Activated CD4-positive, alpha-beta memory T cell treated with anti-CD3 and anti-CD28 coated beads, Interleukin-2, amount 10 ng/mL, durations not matched to agents 7 days and 5 days (primary cell): Measurements from ENCODE around the gene C1RL. TPM values are rescaled to one million over a fixed set of nuclear protein-coding genes. Genes with fewer than 3 reads are reported as not detected.

Experiments used
- CTCF ChIA-PET: fragments of 350-600 bp; sonication (Branson Sonifier 250); formaldehyde crosslinking; loops from one replicate; lab custom pipeline; 2021; ENCODE audit warnings: antibody characterized with exemption, inconsistent platforms; lab: Charles Lee
- POLR2A ChIA-PET: fragments of 350-600 bp; sonication (Branson Sonifier 250); formaldehyde crosslinking; loops from one replicate; lab custom pipeline; 2021; ENCODE audit warnings: antibody characterized with exemption; lab: Charles Lee
- DNase-seq: peaks from one replicate; pipeline ENCODE4 v3.0.0-alpha.2; 2020
- H3K27ac Mint-ChIP-seq: one replicate; pipeline ENCODE4 v1.8.0; 2021; ENCODE audit warnings: mild to moderate bottlenecking, mixed read lengths
- H3K27me3 Mint-ChIP-seq: one replicate; pipeline ENCODE4 v1.8.0; 2021; ENCODE audit warnings: mixed read lengths
- H3K36me3 Mint-ChIP-seq: one replicate; pipeline ENCODE4 v1.8.0; 2021; ENCODE audit warnings: low read depth, mixed read lengths
- H3K4me1 Mint-ChIP-seq: one replicate; pipeline ENCODE4 v1.8.0; 2021; ENCODE audit warnings: mixed read lengths
- H3K4me3 Mint-ChIP-seq: one replicate; pipeline ENCODE4 v1.8.0; 2021; ENCODE audit warnings: mild to moderate bottlenecking, mixed read lengths
- H3K9me3 Mint-ChIP-seq: one replicate; pipeline ENCODE4 v1.8.0; 2021; ENCODE audit warnings: mixed read lengths
- total RNA-seq, 2 experiments: library from RNA; stranded (reverse); gene quantifications; one replicate each; pipeline ENCODE4 v1.2.3, GENCODE V29; 2021

C1RL gene
- total RNA-seq, 2 experiments from 2014 or later = 26.5 to 28.8 TPM

DNA sequence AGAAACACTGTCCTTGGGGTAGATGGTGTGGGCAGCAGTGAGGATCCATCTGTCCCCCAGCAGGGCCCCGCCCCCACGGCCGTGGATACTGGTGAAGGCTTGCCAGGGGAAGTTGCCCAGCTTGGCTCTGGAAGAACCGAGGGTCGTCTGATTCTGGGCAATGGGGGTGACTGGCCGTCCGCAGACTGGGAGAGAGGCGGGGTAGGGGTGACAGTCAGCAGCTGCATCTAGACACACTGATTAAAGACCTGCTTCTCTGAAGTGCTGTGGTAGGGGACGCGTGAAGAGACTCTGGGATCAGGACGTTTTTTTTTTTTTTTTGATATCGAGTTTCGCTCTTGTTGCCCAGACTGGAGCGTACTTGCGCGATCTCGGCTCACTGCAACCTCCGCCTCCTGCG lies 12.0 kb downstream of the C1RL start:
- ChIA-PET CTCF (interaction anchor here (5.0 kb wide), 1 partner anchor 11 kb away, joined by 35 read pairs; the partner anchor contains the start of gene C1RL), POLR2A (interaction anchor here (0.7 kb wide), 1 partner anchor 224 kb away, joined by 4 read pairs; the partner anchor contains the start of gene SPSB2)
- Mint-ChIP-seq H3K27me3 (peaks cover 3% of the 10 kb centered on the region), H3K4me3 (no peak overlapping the region), H3K9me3 (no peaks in the 10 kb centered on the region), H3K36me3 (peaks cover 24% of the 10 kb centered on the region), H3K4me1 (peaks cover 7% of the 10 kb centered on the region), H3K27ac (no peak overlapping the region)
- DNase-seq = no peak

- no peaks in the 10 kb centered on the region for H3K9me3 Mint-ChIP-seq
- no peak overlapping the region for H3K4me3 Mint-ChIP-seq
- ChIA-PET POLR2A (interaction anchor here (1.3 to 1.4 kb wide), 3 partner anchors 12 to 228 kb away, joined by 3 to 5 read pairs (median 3); partner anchors contain the start of gene TPI1), CTCF (interaction anchor here (1.5 to 5.0 kb wide), 2 partner anchors 12 to 17 kb away, joined by 5 to 35 read pairs; partner anchors contain the start of gene C1RL)
- peaks cover 8% of the 10 kb centered on the region for H3K4me1 Mint-ChIP-seq
- H3K36me3 Mint-ChIP-seq = peaks cover 20% of the 10 kb centered on the region
- peaks cover 3% of the 10 kb centered on the region for H3K27me3 Mint-ChIP-seq
- no peak for DNase-seq
- H3K27ac Mint-ChIP-seq = no peak overlapping the region
Observed at GRCh38 chr12:7096006-7096932, 12.7 kb downstream of the C1RL start.

DNA sequence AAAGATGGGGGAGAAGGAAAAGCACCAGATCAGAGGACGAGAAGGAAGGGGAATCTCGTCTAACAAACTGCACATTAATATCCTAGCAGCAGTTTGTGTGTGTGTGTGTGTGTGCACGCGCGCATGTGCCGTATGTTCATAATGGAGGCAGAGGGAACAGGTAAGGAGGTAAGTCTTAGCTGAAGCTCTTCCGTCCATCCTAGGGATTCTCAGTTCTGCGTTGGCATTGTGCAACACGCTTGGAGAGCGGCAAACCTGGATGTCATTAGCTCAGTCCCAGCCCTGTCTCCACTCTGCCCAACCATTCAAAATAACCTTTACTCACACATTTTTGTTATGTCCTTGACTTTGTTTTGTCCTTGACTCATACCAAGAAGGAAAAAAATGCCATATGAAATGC lies 15.1 kb downstream of the C1RL start:
- no peak for DNase-seq
- POLR2A ChIA-PET = interaction anchor here (0.7 to 3.9 kb wide), 4 partner anchors 15 to 150 kb away, joined by 3 to 20 read pairs (median 3); partner anchors contain the start of genes C12orf57, C1RL and RNU7-1
- Mint-ChIP-seq H3K4me1 (peaks cover 8% of the 10 kb centered on the region), H3K9me3 (no peaks in the 10 kb centered on the region), H3K36me3 (peaks cover 12% of the 10 kb centered on the region), H3K4me3 (no peak overlapping the region), H3K27me3 (peaks cover 5% of the 10 kb centered on the region), H3K27ac (no peak overlapping the region)
- CTCF ChIA-PET = interaction anchor here (0.7 to 5.0 kb wide), 7 partner anchors 14 to 168 kb away, joined by 3 to 35 read pairs (median 4); partner anchors contain the start of genes C1RL and LPCAT3

- H3K4me1 Mint-ChIP-seq = peaks cover 8% of the 10 kb centered on the region
- peaks cover 6% of the 10 kb centered on the region for H3K27me3 Mint-ChIP-seq
- no peak overlapping the region for H3K27ac Mint-ChIP-seq
- ChIA-PET CTCF (interaction anchor here (0.9 to 5.0 kb wide), 6 partner anchors 15 to 168 kb away, joined by 3 to 35 read pairs (median 4); partner anchors contain the start of genes C1RL and LPCAT3), POLR2A (interaction anchor here (0.9 to 3.9 kb wide), 4 partner anchors 15 to 150 kb away, joined by 3 to 20 read pairs (median 3); partner anchors contain the start of genes C12orf57, C1RL and RNU7-1)
- DNase-seq = no peak
- no peaks in the 10 kb centered on the region for H3K9me3 Mint-ChIP-seq
- no peak overlapping the region for H3K4me3 Mint-ChIP-seq
- peaks cover 9% of the 10 kb centered on the region for H3K36me3 Mint-ChIP-seq
Observed at GRCh38 chr12:7093486-7093885, 15.5 kb downstream of the C1RL start.

- POLR2A ChIA-PET = interaction anchor here (0.8 to 3.9 kb wide), 3 partner anchors 16 to 149 kb away, joined by 3 to 20 read pairs (median 3); partner anchors contain the start of genes C12orf57, C1RL and RNU7-1
- no peaks in the 10 kb centered on the region for H3K9me3 Mint-ChIP-seq
- DNase-seq = no peak
- H3K27me3 Mint-ChIP-seq = peaks cover 6% of the 10 kb centered on the region
- CTCF ChIA-PET = interaction anchor here (0.8 to 5.0 kb wide), 8 partner anchors 9 to 168 kb away, joined by 3 to 35 read pairs (median 4); partner anchors contain the start of genes C12orf57, C1RL, LPCAT3 and RNU7-1
- no peak overlapping the region for H3K27ac Mint-ChIP-seq
- H3K36me3 Mint-ChIP-seq = peaks cover 4% of the 10 kb centered on the region
- H3K4me1 Mint-ChIP-seq = peaks cover 8% of the 10 kb centered on the region
- no peak overlapping the region for H3K4me3 Mint-ChIP-seq
Observed at GRCh38 chr12:7092986-7093460, 16.0 kb downstream of the C1RL start.

- no peak within 1 kb of the TSS for H3K27ac Mint-ChIP-seq
- peak; percentile 75 for DNase-seq
- peaks cover 8% of the 10 kb centered on the region for H3K4me1 Mint-ChIP-seq
- ChIA-PET CTCF (interaction anchor here (0.8 to 5.0 kb wide), 7 partner anchors 10 to 155 kb away, joined by 3 to 35 read pairs (median 3); partner anchors contain the start of genes C12orf57, C1RL, LPCAT3 and RNU7-1), POLR2A (interaction anchor here (0.8 to 3.9 kb wide), 3 partner anchors 16 to 149 kb away, joined by 3 to 20 read pairs (median 3); partner anchors contain the start of genes C12orf57, C1RL and RNU7-1)
- H3K36me3 Mint-ChIP-seq = peaks cover under 1% of the 10 kb centered on the region
- H3K4me3 Mint-ChIP-seq = peak within 1 kb of the TSS; percentile 71
- H3K9me3 Mint-ChIP-seq = no peaks in the 10 kb centered on the region
- peaks cover 6% of the 10 kb centered on the region for H3K27me3 Mint-ChIP-seq
Observed at GRCh38 chr12:7092229-7092985, 16.6 kb downstream of the C1RL start, which contains the start of gene C1R. Gene C1R, minus strand, starts transcription at chr12:7092445. Its CDS starts 57 bp downstream, at chr12:7092388.

- POLR2A ChIA-PET = interaction anchor here (1.0 to 4.5 kb wide), 4 partner anchors 17 to 148 kb away, joined by 3 to 26 read pairs (median 12); partner anchors contain the start of genes C12orf57, C1RL and RNU7-1
- Mint-ChIP-seq H3K4me3 (peak overlapping the region; percentile 71), H3K27ac (no peak overlapping the region)
Observed at GRCh38 chr12:7091660-7092228, 17.3 kb downstream of the C1RL start.

DNA sequence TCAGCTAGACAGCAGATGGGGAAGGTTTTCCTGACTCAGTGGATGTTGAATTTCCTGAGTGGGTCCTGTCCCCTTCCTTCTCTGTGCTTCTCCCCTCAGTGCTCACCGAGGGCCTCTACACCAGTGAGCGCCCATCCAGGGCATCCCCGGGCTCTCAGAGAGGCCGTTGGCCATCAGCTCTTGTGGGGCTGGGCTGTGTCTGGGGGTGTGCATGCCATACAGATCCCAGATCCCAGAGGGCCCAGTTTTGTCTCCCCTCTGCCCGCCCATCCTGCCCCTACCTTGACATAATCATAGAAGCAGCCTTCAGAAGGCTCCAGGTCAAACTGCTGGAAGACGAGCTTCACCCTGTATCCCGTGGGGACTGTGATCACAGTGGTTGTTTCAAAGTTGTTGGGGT lies 17.8 kb downstream of the C1RL start:
- H3K4me3 Mint-ChIP-seq = no peak overlapping the region
- H3K36me3 Mint-ChIP-seq = no peaks in the 10 kb centered on the region
- H3K27me3 Mint-ChIP-seq = peaks cover 6% of the 10 kb centered on the region
- DNase-seq = no peak
- ChIA-PET POLR2A (interaction anchor here (1.0 to 4.5 kb wide), 3 partner anchors 18 to 147 kb away, joined by 3 to 26 read pairs (median 20); partner anchors contain the start of genes C12orf57, C1RL and RNU7-1), CTCF (interaction anchor here (0.8 to 1.6 kb wide), 4 partner anchors 16 to 153 kb away, joined by 3 to 4 read pairs (median 3); partner anchors contain the start of genes C12orf57 and C1RL)
- H3K4me1 Mint-ChIP-seq = peaks cover 8% of the 10 kb centered on the region
- no peak overlapping the region for H3K27ac Mint-ChIP-seq
- H3K9me3 Mint-ChIP-seq = no peaks in the 10 kb centered on the region

More at GRCh38 chr12:7091660-7092228, 17.3 kb downstream of the C1RL start:
- Mint-ChIP-seq H3K9me3 (no peaks in the 10 kb centered on the region), H3K4me1 (peaks cover 8% of the 10 kb centered on the region), H3K36me3 (no peaks in the 10 kb centered on the region), H3K27me3 (peaks cover 6% of the 10 kb centered on the region)
- no peak for DNase-seq
- CTCF ChIA-PET = interaction anchor here (0.8 to 5.0 kb wide), 6 partner anchors 16 to 154 kb away, joined by 3 to 35 read pairs (median 3); partner anchors contain the start of genes C12orf57, C1RL and RNU7-1

DNA sequence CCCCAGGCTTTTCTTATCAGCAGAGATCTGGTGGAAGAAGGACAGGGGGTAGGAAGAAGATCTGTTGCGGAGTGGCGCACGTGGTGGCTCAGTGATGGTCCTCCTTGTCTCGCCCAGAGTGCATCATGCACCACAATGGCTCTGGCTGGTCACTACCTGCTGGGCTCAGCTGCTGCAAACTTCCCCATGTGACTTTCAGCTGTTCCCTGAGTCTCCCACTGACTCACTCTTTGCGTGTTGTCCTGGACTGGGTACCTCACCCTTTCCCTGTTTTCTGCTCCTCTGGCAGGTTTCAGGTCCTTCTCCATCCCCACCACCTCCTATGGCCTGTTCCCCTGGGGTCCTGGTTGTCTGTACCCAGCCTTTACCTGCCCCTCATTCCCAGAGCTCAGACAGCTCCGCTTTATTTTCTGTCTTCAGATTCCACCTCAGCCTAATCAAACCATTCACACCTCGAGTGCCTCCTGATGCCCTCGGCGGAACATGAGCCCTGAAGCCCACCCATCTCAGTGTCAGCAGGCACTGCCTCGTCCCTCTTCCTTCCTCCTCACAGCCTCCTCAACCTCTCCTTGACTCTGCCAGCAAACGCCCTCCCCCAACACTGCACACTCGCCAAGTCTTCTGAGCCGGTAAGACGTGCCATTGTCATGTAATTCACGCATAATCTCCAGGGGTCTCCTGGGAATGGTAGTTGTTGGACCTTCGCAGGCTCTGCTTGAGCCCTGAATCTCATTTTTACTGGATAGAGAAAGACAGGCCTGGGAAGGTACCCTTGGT lies 18.6 kb downstream of the C1RL start:
- no peak for DNase-seq
- Mint-ChIP-seq H3K36me3 (no peaks in the 10 kb centered on the region), H3K27ac (no peak overlapping the region), H3K9me3 (no peaks in the 10 kb centered on the region), H3K4me1 (peaks cover 8% of the 10 kb centered on the region), H3K4me3 (no peak overlapping the region), H3K27me3 (peaks cover 6% of the 10 kb centered on the region)
- ChIA-PET POLR2A (interaction anchor here (4.5 kb wide), 1 partner anchor 146 kb away, joined by 26 read pairs; the partner anchor contains the start of genes C12orf57 and RNU7-1), CTCF (interaction anchor here (1.2 kb wide), 1 partner anchor 17 kb away, joined by 3 read pairs; no protein-coding TSS in a partner anchor)

DNA sequence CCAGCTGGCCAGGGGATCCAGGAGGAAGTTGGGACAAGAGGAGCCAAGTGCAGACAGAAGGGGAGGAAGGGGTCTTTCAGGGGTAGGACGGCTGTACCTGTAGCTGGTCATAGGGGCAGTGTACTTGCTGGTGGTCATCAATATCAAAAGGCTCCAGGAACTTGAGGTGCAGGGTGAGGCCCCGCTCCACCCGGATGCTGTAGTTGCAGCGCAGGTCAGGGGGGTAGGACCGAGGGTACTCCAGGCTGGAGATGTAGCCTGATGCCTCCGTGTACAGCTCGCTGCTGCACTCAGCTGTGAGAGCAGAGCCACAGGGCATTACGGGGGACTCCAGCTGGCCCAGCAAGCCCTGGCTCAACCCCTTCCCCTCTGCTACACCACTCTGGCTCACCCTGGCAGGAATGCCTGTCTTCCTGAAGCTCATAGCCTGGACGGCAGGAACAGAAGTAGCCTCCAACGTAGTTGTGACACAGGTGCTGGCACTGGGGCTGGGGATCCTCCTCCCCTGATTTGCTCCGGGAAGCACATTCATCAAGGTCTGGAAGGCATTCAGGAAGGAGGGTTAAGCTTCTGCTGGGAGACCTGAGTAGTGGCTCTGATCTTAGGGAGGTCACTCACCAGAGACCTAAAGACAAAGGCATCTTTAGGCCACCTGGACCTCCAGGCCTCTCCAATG lies 19.7 kb downstream of the C1RL start:
- DNase-seq = no peak
- Mint-ChIP-seq H3K36me3 (no peaks in the 10 kb centered on the region), H3K27me3 (peaks cover 6% of the 10 kb centered on the region), H3K9me3 (no peaks in the 10 kb centered on the region), H3K4me3 (no peak overlapping the region), H3K27ac (no peak overlapping the region), H3K4me1 (peaks cover 8% of the 10 kb centered on the region)
- ChIA-PET POLR2A (interaction anchor here (4.5 kb wide), 1 partner anchor 145 kb away, joined by 26 read pairs; the partner anchor contains the start of genes C12orf57 and RNU7-1), CTCF (no interaction called here)
